ENCODE data around the gene NDEL1. TPM values are rescaled to one million over a fixed set of nuclear protein-coding genes. Genes with fewer than 3 reads are reported as not detected.

NDEL1 gene
- total RNA-seq, 1 experiment from 2014 or later = 38.4 TPM

GRCh38 chr17:8401107-8401506 lies 34.6 kb upstream of the NDEL1 start:
- H2BK15ac ChIP-seq (ENCODE audit: low read depth, low read length) = no peak overlapping the region
- H3K23me2 ChIP-seq (ENCODE audit: insufficient read length, low read depth, low read length, poor library complexity, severe bottlenecking) = no peaks in the 10 kb centered on the region
- H4K8ac ChIP-seq (replicated peaks; ENCODE audit: insufficient read length, low read depth, low read length) = no peak overlapping the region
- DNase-seq = no peak
- H3K4ac ChIP-seq (ENCODE audit: low read depth, low read length) = no peak overlapping the region
- no peaks in the 10 kb centered on the region for H4K20me1 ChIP-seq (ENCODE audit: control insufficient read depth, insufficient read depth, insufficient read length)
- H4K91ac ChIP-seq (ENCODE audit: insufficient read length, low read depth, low read length) = no peak overlapping the region
- no peak overlapping the region for H2BK12ac ChIP-seq (ENCODE audit: insufficient read length, low read depth, low read length)
- H3K27me3 Mint-ChIP-seq (ENCODE audit: low read depth) = peaks cover 22% of the 10 kb centered on the region
- H3K18ac ChIP-seq (ENCODE audit: insufficient read length, low read depth, low read length) = no peak overlapping the region
- no peak overlapping the region for H3K4me3 Mint-ChIP-seq
- no peak overlapping the region for H2AK5ac ChIP-seq (ENCODE audit: insufficient read length, low read length)
- no peaks in the 10 kb centered on the region for H3K79me1 ChIP-seq (ENCODE audit: insufficient read depth, low read depth, low read length, poor library complexity, severe bottlenecking)
- H3K79me2 ChIP-seq (ENCODE audit: insufficient read depth, low read length) = no peaks in the 10 kb centered on the region
- H3K14ac ChIP-seq (ENCODE audit: insufficient read depth, low read length) = no peak overlapping the region
- no peak overlapping the region for H4K5ac ChIP-seq (ENCODE audit: insufficient read length, low read depth, low read length)
- no peak overlapping the region for H3K23ac ChIP-seq (ENCODE audit: insufficient read length, low read depth, low read length)
- no peak overlapping the region for H2AFZ ChIP-seq (ENCODE audit: low read length)
- H3K4me1 Mint-ChIP-seq = no peaks in the 10 kb centered on the region
- no peak overlapping the region for H2BK20ac ChIP-seq (ENCODE audit: low read depth, low read length, poor library complexity, severe bottlenecking)
- no peak overlapping the region for H3K4me2 ChIP-seq (ENCODE audit: insufficient read depth, insufficient read length, low read length)
- peaks cover 2% of the 10 kb centered on the region; the same call in 1 of the 2 replicates for H3K27me3 ChIP-seq (ENCODE audit: insufficient read depth, low read length)
- no peak overlapping the region for H3K9ac ChIP-seq (ENCODE audit: extremely low read depth, insufficient read length, low read length)
- H3K4me1 ChIP-seq (ENCODE audit: insufficient read depth, low read length) = no peaks in the 10 kb centered on the region
- H3K27ac Mint-ChIP-seq = no peak overlapping the region
- WGBS (ENCODE audit: extremely low coverage, insufficient read length, low lambda C conversion rate) = 100% methylated on average over 2 of the region's 2 CpGs
- H3K56ac ChIP-seq (ENCODE audit: insufficient read length, low read depth, low read length) = no peak overlapping the region
- H3K27ac ChIP-seq (ENCODE audit: insufficient read length, low read depth, low read length) = no peak overlapping the region
- no peaks in the 10 kb centered on the region for H3K36me3 Mint-ChIP-seq (ENCODE audit: insufficient read depth in 1 of 3, low read depth in 3 of 3)
- no peak overlapping the region for H2BK5ac ChIP-seq (ENCODE audit: insufficient read length, low read length)
- H3T11ph ChIP-seq (ENCODE audit: low read length) = no peak overlapping the region
- H2BK120ac ChIP-seq (ENCODE audit: low read depth, low read length, poor library complexity, severe bottlenecking) = no peak overlapping the region
- no peaks in the 10 kb centered on the region for H3K9me3 Mint-ChIP-seq
- H3K9me3 ChIP-seq (ENCODE audit: control insufficient read depth, low read depth, low read length) = no peaks in the 10 kb centered on the region
- TF ChIP-seq CTCF (conservative IDR thresholded peaks at IDR 0.05) = no peak

Measured in H9 (cell line).